CD14-positive monocyte (primary cell): ENCODE data around the gene VSTM4. TPM values are rescaled to one million over a fixed set of nuclear protein-coding genes. Genes with fewer than 3 reads are reported as not detected.

Source experiments
- DNase-seq, 3 donors: peaks; one replicate each; pipeline ENCODE4 v3.0.0-alpha.2; 2011 to 2022
- H2AFZ ChIP-seq: 2 replicates; pipeline ENCODE4 v1.6.0; 2012; ENCODE audit warnings: mild to moderate bottlenecking, low read depth, low read length, inconsistent platforms; ENCODE audit not compliant: insufficient read depth, poor library complexity, severe bottlenecking
- H3K27ac ChIP-seq, 2 donors: 1 replicate in 1 of 2; 2 replicates in 1 of 2; pipeline ENCODE4 v1.5.1; 2012 to 2013; ENCODE audit warnings: low read length in 2 of 2, control low read depth in 1 of 2, inconsistent platforms in 1 of 2, low read depth in 1 of 2, mild to moderate bottlenecking in 1 of 2
- H3K27me3 ChIP-seq, 2 donors: one replicate each; pipeline versions ENCODE4 v1.6.0 to v1.6.1; 2011 to 2013; ENCODE audit warnings: low read length in 2 of 2; ENCODE audit not compliant: control insufficient read depth in 2 of 2, insufficient read depth in 2 of 2
- H3K36me3 ChIP-seq, 2 donors: replicated peaks in 1 of 2; 1 replicate in 1 of 2; 2 replicates in 1 of 2; pipeline versions ENCODE4 v1.5.1 to v1.6.1; 2012 to 2013; ENCODE audit warnings: low read length in 2 of 2, control low read depth in 1 of 2, inconsistent platforms in 1 of 2, mild to moderate bottlenecking in 1 of 2; ENCODE audit not compliant: insufficient read depth in 2 of 2, control insufficient read depth in 1 of 2
- H3K4me1 ChIP-seq, 2 donors: 1 replicate in 1 of 2; 2 replicates in 1 of 2; pipeline versions ENCODE4 v1.5.1 to v1.6.1; 2012 to 2013; ENCODE audit warnings: low read length in 2 of 2, control low read depth in 1 of 2, inconsistent platforms in 1 of 2, mild to moderate bottlenecking in 1 of 2, moderate library complexity in 1 of 2; ENCODE audit not compliant: insufficient read depth in 2 of 2, control insufficient read depth in 1 of 2
- H3K4me2 ChIP-seq: replicated peaks from 2 replicates; pipeline ENCODE3; 2012; ENCODE audit warnings: low read length, moderate library complexity, mild to moderate bottlenecking; ENCODE audit not compliant: poor library complexity, severe bottlenecking; ENCODE audit errors: extremely low read depth
- H3K4me3 ChIP-seq, 3 experiments: fragments of 200-600 bp in 1 of 3; sonication (generic) in 1 of 3; replicated peaks in 1 of 3; 1 replicate in 2 of 3; 2 replicates in 1 of 3; pipeline ENCODE4 v1.5.1; 2011 to 2013; ENCODE audit warnings: low read length in 3 of 3, mild to moderate bottlenecking in 3 of 3, control low read depth in 2 of 3, low read depth in 2 of 3, inconsistent platforms in 1 of 3, moderate library complexity in 1 of 3
- H3K79me2 ChIP-seq: 2 replicates; pipeline ENCODE4 v1.6.0; 2012; ENCODE audit warnings: mild to moderate bottlenecking, control low read depth, inconsistent platforms, low read length, moderate library complexity; ENCODE audit not compliant: insufficient read depth
- H3K9ac ChIP-seq: 2 replicates; pipeline ENCODE4 v1.6.0; 2017; ENCODE audit warnings: low read length, mild to moderate bottlenecking; ENCODE audit not compliant: insufficient read depth, poor library complexity, severe bottlenecking
- H3K9me3 ChIP-seq, 2 donors: replicated peaks in 1 of 2; 1 replicate in 1 of 2; 2 replicates in 1 of 2; pipeline versions ENCODE4 v1.5.1 to v1.6.1; 2012 to 2013; ENCODE audit warnings: low read length in 2 of 2, control low read depth in 1 of 2; ENCODE audit not compliant: control insufficient read depth in 1 of 2, insufficient read depth in 1 of 2
- H4K20me1 ChIP-seq: 2 replicates; pipeline ENCODE4 v1.6.0; 2012; ENCODE audit warnings: mild to moderate bottlenecking, low read length, control low read depth, moderate library complexity; ENCODE audit not compliant: insufficient read depth
- H3K27ac Mint-ChIP-seq, 7 donors: one replicate each; pipeline ENCODE4 v1.8.0; 2020; ENCODE audit warnings: mild to moderate bottlenecking in 7 of 7, mixed read lengths in 7 of 7, moderate library complexity in 6 of 7, inconsistent platforms in 2 of 7
- H3K27me3 Mint-ChIP-seq, 3 donors: one replicate each; pipeline ENCODE4 v1.8.0; 2021 to 2022; ENCODE audit warnings: low read depth in 3 of 3, mild to moderate bottlenecking in 3 of 3, mixed read lengths in 3 of 3, moderate library complexity in 3 of 3, inconsistent platforms in 1 of 3
- H3K36me3 Mint-ChIP-seq, 2 donors: one replicate each; pipeline ENCODE4 v1.8.0; 2020; ENCODE audit warnings: mixed read lengths in 2 of 2, inconsistent platforms in 1 of 2, mild to moderate bottlenecking in 1 of 2
- H3K4me1 Mint-ChIP-seq: one replicate; pipeline ENCODE4 v1.8.0; 2020; ENCODE audit warnings: mild to moderate bottlenecking, mixed read lengths
- H3K4me3 Mint-ChIP-seq, 2 donors: one replicate each; pipeline ENCODE4 v1.8.0; 2020; ENCODE audit warnings: mild to moderate bottlenecking in 2 of 2, mixed read lengths in 2 of 2, moderate library complexity in 1 of 2
- H3K9me3 Mint-ChIP-seq, 7 donors: one replicate each; pipeline ENCODE4 v1.8.0; 2020 to 2022; ENCODE audit warnings: mixed read lengths in 7 of 7, mild to moderate bottlenecking in 6 of 7, moderate library complexity in 6 of 7, inconsistent platforms in 2 of 7
- WGBS: methylation state at CpG from one replicate; pipeline ENCODE4 v1.1.5; 2013; ENCODE audit warnings: missing lambda C conversion rate; ENCODE audit not compliant: insufficient coverage; 5-methylcytosine and 5-hydroxymethylcytosine counted together
- intact Hi-C, 2 donors: fragments of 100-400 bp; cut with micrococcal nuclease; formaldehyde crosslinking; loops; one replicate each; pipeline versions ENCODE4 v1.15.0 to v1.15.1; 2023
- polyA plus RNA-seq, 3 donors: library from polyadenylated mRNA; depleted of rRNA in 1 of 3; unstranded in 2 of 3; stranded (reverse) in 1 of 3; fragments of 300-500 nt in 2 of 3; fragments of >200 nt in 1 of 3; fragmentation: Illumina TruSeq in 2 of 3; gene quantifications; 1 replicate in 2 of 3; 2 replicates in 1 of 3; pipeline ENCODE4 v1.2.3, GENCODE V29; 2012 to 2021
- TF ChIP-seq, protein P1 (sequence below): fragments of 200-600 bp; IDR thresholded peaks from one replicate; pipeline ENCODE4 v1.8.0; 2022; ENCODE audit warnings: antibody characterized with exemption, mild to moderate bottlenecking

Gene VSTM4
- polyA plus RNA-seq, 3 donors: not detected

DNA sequence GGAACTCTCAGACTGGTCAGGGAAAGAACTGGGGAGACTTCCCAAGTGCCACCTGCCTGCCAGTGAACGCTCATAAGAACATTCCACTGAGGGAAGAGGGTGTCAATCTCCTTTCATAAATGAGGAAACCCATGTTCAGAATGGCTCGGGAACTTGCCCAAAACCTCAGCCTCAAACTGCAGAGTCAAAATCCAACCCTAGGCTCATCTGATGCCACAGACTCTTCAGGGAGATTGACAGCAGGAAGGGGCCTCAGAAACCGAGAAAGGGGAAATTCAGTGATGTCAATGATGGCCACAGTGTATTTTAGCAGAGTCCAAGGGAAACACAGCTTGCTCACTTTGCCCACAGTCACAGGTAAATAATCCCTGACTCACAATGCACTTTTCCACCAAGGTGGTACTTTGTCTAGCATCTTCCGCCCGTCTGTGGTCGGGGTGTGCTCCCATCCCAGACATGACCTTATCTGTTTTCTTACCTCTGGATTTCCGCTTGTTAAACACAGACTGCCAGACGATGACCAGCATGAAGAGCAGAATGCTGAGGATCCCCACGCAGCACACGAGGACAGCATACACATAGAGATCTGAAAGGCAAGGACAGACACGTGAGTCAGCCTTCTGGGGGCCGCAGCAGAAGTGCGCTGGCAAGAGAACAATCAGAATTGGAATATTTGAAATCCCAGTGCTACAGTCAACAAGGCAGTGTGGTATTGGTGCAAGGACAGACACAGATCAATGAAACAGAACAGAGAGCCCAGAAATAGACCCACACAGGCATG, 38.4 kb downstream of the VSTM4 start:
- Histone ChIP-seq H3K9ac (no peak overlapping the region), H3K27me3 (no peaks in the 10 kb centered on the region), H3K27ac (no peak overlapping the region), H3K4me3 (no peak overlapping the region), H3K4me2 (no peak overlapping the region), H3K36me3 (no peaks in the 10 kb centered on the region), H3K79me2 (no peaks in the 10 kb centered on the region), H2AFZ (no peak overlapping the region), H3K9me3 (no peaks in the 10 kb centered on the region), H4K20me1 (no peaks in the 10 kb centered on the region), H3K4me1 (no peaks in the 10 kb centered on the region)
- intact Hi-C loops: no loop called here
- no peak for DNase-seq
- TF ChIP-seq, protein P1, sequence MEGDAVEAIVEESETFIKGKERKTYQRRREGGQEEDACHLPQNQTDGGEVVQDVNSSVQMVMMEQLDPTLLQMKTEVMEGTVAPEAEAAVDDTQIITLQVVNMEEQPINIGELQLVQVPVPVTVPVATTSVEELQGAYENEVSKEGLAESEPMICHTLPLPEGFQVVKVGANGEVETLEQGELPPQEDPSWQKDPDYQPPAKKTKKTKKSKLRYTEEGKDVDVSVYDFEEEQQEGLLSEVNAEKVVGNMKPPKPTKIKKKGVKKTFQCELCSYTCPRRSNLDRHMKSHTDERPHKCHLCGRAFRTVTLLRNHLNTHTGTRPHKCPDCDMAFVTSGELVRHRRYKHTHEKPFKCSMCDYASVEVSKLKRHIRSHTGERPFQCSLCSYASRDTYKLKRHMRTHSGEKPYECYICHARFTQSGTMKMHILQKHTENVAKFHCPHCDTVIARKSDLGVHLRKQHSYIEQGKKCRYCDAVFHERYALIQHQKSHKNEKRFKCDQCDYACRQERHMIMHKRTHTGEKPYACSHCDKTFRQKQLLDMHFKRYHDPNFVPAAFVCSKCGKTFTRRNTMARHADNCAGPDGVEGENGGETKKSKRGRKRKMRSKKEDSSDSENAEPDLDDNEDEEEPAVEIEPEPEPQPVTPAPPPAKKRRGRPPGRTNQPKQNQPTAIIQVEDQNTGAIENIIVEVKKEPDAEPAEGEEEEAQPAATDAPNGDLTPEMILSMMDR: no peak
- Mint-ChIP-seq H3K36me3 (no peaks in the 10 kb centered on the region), H3K4me1 (peaks cover 17% of the 10 kb centered on the region), H3K27ac (no peak overlapping the region), H3K4me3 (peak overlapping the region in 1 of 2 donors; percentile 64), H3K27me3 (peaks cover 1 to 8% (median 2%) of the 10 kb centered on the region in 3 donors), H3K9me3 (peaks cover 0 to 2% (median 0%) of the 10 kb centered on the region in 7 donors)
- WGBS: 39% methylated on average over 11 of the region's 13 CpGs

DNA sequence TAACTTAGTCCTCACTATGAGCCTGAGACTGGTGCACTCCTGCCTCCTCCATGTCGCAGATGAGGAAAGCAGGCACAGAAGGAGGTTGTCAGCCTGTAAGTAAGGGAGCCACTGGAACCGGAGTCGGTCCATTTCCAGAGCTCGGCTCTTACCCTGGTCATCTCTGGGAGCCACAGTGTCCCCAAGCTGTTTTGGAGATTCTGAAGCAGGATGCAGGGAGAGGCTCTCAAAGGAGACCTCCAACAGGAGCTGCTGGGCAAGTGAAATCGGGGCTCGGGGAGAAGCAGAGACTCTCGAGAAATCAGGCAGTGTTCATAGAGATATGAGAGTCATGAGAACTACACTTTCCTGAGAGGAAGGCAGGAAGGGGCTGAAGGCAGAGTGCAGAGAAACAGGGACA, 39.0 kb downstream of the VSTM4 start:
- H3K4me3 Mint-ChIP-seq: peak overlapping the region in 1 of 2 donors; percentile 64
- Histone ChIP-seq H3K4me1 (no peaks in the 10 kb centered on the region), H3K27ac (no peak overlapping the region), H2AFZ (no peak overlapping the region), H3K4me2 (no peak overlapping the region), H3K79me2 (no peaks in the 10 kb centered on the region), H3K9me3 (no peaks in the 10 kb centered on the region), H3K9ac (no peak overlapping the region), H3K4me3 (no peak overlapping the region), H3K36me3 (no peaks in the 10 kb centered on the region), H3K27me3 (no peaks in the 10 kb centered on the region), H4K20me1 (no peaks in the 10 kb centered on the region)
- intact Hi-C loops: no loop called here
- H3K4me1 Mint-ChIP-seq: peaks cover 17% of the 10 kb centered on the region
- peaks cover 0 to 2% (median 0%) of the 10 kb centered on the region in 7 donors for H3K9me3 Mint-ChIP-seq
- peaks cover 1 to 8% (median 2%) of the 10 kb centered on the region in 3 donors for H3K27me3 Mint-ChIP-seq
- no peak for DNase-seq
- no peaks in the 10 kb centered on the region for H3K36me3 Mint-ChIP-seq
- H3K27ac Mint-ChIP-seq: no peak overlapping the region
- TF ChIP-seq, protein P1: no peak
- 46% methylated on average over 6 of the region's 7 CpGs for WGBS
